HEK293 (cell line): ENCODE results near the gene VANGL2.

Experiments
- CTCF ChIP-seq: fragments of 450-650 bp; formaldehyde crosslinking; IDR thresholded peaks from 2 replicates; pipeline ENCODE4 v1.5.1; 2016; ENCODE audit warnings: missing biosample characterization, missing genetic modification characterization
- GLI2 ChIP-seq: fragments of 450-650 bp; formaldehyde crosslinking; IDR thresholded peaks from 2 replicates; pipeline ENCODE4; 2017; ENCODE audit warnings: missing biosample characterization, missing genetic modification characterization, low read depth, borderline replicate concordance
- GLI4 ChIP-seq: fragments of 450-650 bp; formaldehyde crosslinking; IDR thresholded peaks from 2 replicates; pipeline ENCODE4 v1.5.1; 2016; ENCODE audit warnings: missing biosample characterization, missing genetic modification characterization
- TCF7L2 ChIP-seq: IDR thresholded peaks from 2 replicates; pipeline ENCODE4 v1.6.1; 2011; ENCODE audit warnings: low read depth, mild to moderate bottlenecking, inconsistent platforms, low read length, moderate library complexity, borderline replicate concordance
- ZBTB26 ChIP-seq: fragments of 450-650 bp; formaldehyde crosslinking; optimal IDR thresholded peaks from 2 replicates; pipeline ENCODE3; 2016; ENCODE audit warnings: missing biosample characterization, mild to moderate bottlenecking, missing genetic modification characterization
- ZNF140 ChIP-seq: fragments of 450-650 bp; formaldehyde crosslinking; IDR thresholded peaks from 2 replicates; pipeline ENCODE4 v1.5.1; 2016; ENCODE audit warnings: missing biosample characterization, missing genetic modification characterization
- ZNF548 ChIP-seq: fragments of 450-650 bp; formaldehyde crosslinking; IDR thresholded peaks from 2 replicates; pipeline ENCODE4 v1.5.1; 2016; ENCODE audit warnings: missing biosample characterization, missing genetic modification characterization
- ZNF776 ChIP-seq: fragments of 450-650 bp; formaldehyde crosslinking; IDR thresholded peaks from 2 replicates; pipeline ENCODE4 v1.5.0; 2017; ENCODE audit warnings: missing biosample characterization, missing genetic modification characterization, borderline replicate concordance

DNA sequence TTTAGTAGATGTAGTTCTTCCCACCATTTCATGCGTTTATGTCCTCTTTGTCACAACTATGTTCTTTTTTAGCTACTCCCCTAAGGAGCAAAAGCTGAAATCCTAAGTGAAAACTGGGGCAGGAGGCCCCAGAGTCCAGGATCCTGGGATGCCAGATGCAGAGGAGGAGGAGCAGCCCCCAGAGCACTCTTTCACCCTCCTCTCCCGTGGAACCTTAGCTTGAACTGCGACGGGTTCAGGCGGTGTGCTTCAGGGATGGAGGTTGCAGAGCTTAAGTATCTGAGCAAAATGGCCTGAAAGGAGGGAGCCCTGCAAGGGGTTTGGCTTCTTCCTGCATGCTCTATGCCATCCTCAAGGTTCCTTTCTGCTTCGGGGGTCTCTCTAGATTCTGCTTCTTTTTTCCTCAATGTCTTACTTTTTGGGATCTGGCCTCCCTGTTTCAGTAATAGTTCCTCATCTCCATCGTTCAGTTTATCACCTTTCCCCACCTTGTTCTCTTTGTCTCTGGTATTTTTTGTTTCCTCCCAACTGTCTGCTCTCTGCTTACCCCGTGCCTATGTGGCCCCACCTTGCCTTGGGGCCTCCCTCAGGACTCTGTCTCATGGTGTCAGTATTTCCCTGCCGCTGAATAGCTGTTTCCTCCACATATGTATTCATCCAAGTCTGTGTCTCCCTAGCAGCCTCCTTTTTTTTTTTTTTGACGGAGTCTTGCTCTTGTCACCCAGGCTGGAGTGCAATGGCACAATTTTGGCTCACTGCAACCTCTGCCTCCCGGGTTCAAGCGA, 36.2 kb upstream of the VANGL2 start:
- no peak for TF ChIP-seq ZNF776 (tag by site-specific recombination)
- no peak for TF ChIP-seq CTCF (tag by site-specific recombination)
- TF ChIP-seq GLI4 (tag by site-specific recombination), result no peak
- no peak for TF ChIP-seq ZNF548 (tag by site-specific recombination)
- TF ChIP-seq ZNF140 (tag by site-specific recombination), result no peak
- TF ChIP-seq ZBTB26 (tag by site-specific recombination), result no peak
- TF ChIP-seq TCF7L2, result no peak
- no peak for TF ChIP-seq GLI2
